ENCODE data around the gene PLD4.
A peak's percentile ranks its signal among the peaks of the same experiment; 100 is the strongest.
"Not testable (repeated sequence)": the region's sequence is repeated elsewhere in the genome, so short reads cannot be mapped to it uniquely, and the experiment has no call there.

The PLD4 gene

GRCh38 chr14:104899781-104900180 lies 24.9 kb upstream of the PLD4 start:
- DNase-seq (ENCODE audit: low read depth) = no peak

DNA sequence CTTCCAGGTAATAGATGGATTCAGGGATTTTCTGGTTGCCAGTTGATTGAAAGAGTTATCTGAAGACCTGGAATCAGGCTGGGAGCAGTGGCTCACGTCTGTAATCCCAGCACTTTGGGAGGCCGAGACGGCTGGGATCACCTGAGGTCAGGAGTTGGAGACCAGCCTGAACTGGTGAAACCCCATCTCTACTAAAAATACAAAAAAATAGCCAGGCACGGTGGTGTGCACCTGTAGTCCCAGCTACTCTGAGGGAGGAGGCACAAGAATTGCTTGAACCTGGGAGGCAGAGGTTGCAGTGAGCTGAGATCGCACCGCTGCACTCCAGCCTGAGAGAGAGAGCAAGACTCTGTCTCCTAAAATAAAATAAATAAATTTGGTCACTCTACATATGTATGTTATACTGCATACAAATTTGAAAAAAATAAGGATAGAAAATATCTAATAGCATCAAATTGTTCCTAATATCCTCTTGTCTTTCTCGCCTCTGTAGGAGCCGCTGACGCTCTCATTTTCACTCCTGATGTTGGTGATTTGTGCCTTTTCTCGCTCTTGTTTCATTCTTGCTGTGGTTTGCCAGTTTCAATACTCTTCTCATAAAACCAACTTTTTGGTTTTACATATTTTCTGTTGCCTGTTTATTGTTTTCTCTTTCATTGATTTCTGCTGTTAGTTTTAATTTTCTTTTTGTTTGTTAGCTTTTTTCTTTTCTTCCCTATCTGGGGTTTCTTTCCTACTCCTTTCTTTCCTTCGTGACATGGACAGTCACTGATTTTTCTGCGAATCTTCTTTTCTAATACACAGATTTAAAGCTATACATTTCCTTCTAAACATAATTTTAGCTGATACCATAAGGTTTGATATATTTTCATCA lies 23.8 kb upstream of the PLD4 start:
- no peak for DNase-seq (ENCODE audit: low read depth)

DNA sequence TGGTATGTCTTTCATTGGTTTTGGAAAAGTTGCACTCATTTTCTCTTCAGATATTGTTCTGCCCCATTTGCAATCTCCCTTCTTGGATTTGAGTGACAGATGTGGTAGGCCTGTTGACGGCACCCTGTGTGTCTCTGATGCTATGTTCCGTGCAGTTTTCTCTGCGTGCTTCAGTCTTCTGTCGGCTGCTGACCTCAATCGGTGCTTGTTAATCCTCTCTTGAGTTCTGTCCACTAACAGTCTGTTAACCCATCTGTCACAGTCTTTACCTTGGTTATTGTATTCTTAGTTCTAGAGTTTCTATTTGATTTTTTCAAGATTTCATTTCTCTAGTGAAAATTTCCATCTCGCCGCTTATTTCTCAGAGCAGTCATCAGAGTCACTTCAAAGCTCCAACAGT lies 20.7 kb upstream of the PLD4 start:
- no peak for DNase-seq (ENCODE audit: low read depth)

DNA sequence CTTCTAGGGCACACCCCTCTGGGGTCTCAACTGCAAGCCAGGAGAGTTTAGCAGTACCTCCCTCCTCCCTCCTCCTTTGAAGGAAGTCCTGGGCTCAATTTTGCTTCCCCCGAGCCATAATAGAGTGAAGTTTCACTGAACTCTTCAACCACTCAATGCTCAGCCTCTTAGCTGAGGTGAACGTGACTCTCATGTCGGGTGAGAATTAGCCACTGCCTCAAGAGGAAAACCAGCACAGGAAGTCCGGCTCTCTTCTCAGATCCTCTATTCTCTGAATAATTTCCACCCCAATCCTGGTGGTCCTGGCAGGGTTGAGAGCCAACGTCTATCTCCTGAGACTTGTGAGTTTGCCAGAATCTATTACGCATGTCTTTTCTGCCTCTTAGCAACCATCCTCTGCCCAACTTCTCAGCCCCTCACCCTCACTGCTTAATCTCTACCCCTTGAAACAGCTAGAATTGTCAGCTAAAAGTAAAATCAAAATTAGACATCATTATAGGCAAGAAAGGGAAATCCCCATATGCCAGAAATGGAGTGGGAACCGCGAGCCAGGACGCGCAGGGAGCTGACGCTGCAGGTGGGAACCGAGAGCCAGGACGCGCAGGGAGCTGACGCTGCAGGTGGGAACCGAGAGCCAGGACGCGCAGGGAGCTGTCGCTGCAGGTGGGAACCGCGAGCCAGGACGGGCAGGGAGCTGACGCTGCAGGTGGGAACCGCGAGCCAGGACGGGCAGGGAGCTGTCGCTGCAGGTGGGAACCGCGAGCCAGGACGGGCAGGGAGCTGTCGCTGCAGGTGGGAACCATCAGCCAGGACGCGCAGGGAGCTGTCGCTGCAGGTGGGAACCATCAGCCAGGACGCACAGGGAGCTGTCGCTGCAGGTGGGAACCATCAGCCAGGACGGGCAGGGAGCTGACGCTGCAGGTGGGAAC lies 19.8 kb upstream of the PLD4 start:
- not testable (repeated sequence) for DNase-seq (ENCODE audit: low read depth)

DNA sequence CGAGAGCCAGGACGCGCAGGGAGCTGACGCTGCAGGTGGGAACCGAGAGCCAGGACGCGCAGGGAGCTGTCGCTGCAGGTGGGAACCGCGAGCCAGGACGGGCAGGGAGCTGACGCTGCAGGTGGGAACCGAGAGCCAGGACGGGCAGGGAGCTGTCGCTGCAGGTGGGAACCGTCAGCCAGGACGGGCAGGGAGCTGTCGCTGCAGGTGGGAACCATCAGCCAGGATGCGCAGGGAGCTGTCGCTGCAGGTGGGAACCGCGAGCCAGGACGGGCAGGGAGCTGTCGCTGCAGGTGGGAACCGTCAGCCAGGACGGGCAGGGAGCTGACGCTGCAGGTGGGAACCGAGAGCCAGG lies 19.1 kb upstream of the PLD4 start:
- DNase-seq (ENCODE audit: low read depth) = not testable (repeated sequence)

DNA sequence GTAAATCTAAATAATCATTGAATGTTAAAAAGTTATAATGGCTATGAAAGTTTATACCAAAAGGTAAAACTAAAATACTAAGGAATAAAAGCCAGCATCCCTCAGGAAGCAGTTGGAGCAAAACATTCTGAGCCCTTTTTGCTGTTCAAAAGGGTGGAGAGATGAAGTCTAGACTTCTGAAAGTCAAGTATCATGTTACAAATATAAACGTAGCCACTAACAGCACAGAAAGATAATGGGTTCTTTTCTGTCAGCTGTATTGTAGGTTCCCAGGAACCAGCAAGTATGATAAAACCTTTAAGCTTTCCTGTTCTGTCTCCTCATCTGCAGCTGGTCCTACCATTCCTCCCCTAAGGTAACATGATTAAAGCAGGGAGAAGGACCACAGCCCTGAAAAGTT lies 16.4 kb upstream of the PLD4 start:
- DNase-seq (ENCODE audit: low read depth) = peak; percentile 44

GRCh38 chr14:104912053-104912452 lies 12.6 kb upstream of the PLD4 start:
- DNase-seq (ENCODE audit: low read depth) = no peak

GRCh38 chr14:104913435-104913834 lies 11.2 kb upstream of the PLD4 start:
- no peak for DNase-seq (ENCODE audit: low read depth)

- DNase-seq (ENCODE audit: low read depth) = no peak
Measured at GRCh38 chr14:104917116-104917515, 7.6 kb upstream of the PLD4 start.

GRCh38 chr14:104917993-104918392 lies 6.7 kb upstream of the PLD4 start:
- DNase-seq (ENCODE audit: low read depth) = no peak

- not testable (repeated sequence) for DNase-seq (ENCODE audit: low read depth)
Measured at GRCh38 chr14:104919152-104919992, 5.3 kb upstream of the PLD4 start.

DNA sequence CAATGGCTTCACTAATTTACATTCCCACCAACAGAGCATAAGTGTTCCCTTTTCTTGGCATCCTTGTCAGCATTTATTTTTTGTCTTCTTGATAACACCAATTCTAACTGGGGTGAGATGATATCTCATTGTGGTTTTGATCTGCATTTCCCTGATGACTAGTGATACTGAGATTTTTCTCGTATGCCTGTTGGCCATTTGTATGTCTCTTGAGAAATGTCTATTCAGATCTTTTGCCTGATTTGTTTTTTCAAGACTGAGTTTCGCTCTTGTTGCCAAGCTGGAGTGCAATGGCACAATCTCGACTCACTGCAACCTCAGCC lies 4.7 kb upstream of the PLD4 start:
- DNase-seq (ENCODE audit: low read depth) = no peak

DNA sequence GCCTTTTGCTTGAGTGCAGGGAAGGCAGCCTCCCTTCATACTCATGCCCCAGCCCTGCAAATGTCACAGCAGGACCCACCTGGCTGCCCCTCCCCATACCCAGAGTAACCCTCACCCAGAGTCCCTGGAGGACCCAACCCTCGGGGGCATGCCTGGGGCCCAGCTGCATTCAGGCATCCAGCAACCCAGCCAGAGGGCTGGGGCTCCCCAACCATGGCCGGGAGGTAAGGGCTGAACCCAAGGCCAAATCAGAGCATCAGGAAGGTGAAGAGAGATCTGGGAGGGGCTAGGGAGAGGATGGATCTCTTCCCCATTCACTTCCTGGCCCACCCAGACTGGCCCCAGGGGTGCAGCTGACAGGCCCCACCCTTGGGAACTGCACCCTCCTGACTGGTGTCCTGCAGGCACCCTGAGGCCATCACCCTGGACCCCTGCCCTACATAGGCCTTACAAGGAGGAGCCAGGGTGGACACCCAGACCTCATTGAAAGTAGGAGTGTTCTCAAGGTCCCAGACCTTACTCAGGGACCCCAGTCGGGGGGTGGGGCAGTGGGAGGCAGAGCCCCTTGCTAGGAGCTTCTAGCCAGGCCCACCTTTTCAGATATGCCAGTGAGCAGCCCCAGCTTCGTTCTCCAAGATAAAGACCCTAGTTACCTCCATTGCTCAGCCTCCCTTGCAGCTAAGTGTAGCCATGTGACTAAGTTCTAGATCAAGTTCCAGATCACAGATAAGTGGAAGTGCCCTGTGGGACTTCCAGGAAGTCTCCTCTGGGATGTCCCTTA lies 849 bp upstream of the PLD4 start:
- DNase-seq (ENCODE audit: low read depth) = no peak

DNA sequence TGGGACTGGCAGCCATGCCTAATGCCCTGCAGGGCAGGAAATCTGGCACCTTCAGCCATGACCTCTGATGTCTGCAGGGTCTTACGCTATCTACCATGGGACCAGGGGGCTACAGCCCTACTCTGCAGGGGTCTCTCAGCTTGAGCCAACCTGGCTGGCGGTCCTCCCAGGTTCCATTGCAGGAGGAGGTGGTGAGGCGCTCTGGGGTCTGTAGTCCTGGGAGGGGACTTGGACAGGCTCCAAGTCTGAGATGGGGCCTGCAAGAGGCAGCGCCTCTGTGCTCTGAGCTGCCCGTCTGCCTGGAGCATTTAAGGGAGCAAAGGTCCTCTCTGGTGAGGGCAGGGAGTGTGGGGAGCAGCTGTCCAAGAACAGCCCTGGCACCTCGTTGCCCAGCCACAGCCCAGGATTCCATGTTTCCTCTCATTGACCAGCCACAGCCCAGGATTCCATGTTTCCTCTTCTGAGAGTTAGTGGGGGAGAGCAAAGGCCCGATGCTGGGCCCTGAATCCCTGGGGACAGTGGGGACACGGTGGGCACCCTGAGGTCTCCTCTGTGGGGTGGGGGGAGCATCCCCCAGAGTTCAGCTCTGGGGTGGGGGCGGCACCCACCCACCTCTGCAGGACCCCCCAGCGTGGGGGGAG lies 655 bp downstream of the PLD4 start:
- no peak for DNase-seq (ENCODE audit: low read depth)

DNA sequence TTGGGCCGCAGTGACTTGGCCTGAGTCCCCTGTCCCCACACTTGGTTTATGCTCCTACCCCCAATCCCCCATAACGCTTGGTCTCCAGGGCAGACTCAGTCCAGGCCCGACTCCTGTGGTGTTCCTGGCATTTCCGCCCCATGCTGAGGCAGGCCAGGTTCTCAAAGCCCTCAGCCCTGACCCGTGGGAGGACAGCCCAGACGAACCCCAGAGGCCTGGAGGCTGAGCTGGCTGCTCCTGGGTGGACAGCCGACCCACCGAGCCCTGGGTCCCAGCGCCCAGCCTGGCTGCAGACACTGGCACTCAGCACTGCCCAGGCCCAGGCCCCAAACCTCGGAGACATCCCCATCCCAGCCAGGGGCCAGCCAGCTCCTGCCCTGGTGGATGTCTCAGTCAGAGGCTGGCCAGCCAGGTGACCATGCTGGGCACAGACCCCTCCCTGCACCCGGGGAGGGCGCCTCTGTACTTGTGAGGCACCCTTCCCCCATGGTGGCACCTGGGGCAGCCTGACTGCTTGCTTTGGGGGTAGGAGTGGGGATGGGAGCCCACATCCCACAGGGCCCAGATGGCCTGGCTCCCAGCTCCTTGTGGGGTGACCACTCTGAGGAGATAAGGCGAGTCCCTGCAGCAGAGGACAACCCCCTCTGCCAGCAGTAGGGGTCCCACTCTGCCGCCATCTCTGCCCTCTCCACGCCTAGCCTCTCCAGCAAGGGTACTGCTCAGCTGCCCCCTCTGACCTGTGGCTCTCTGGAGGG lies 1.4 kb downstream of the PLD4 start:
- no peak for DNase-seq (ENCODE audit: low read depth)

DNA sequence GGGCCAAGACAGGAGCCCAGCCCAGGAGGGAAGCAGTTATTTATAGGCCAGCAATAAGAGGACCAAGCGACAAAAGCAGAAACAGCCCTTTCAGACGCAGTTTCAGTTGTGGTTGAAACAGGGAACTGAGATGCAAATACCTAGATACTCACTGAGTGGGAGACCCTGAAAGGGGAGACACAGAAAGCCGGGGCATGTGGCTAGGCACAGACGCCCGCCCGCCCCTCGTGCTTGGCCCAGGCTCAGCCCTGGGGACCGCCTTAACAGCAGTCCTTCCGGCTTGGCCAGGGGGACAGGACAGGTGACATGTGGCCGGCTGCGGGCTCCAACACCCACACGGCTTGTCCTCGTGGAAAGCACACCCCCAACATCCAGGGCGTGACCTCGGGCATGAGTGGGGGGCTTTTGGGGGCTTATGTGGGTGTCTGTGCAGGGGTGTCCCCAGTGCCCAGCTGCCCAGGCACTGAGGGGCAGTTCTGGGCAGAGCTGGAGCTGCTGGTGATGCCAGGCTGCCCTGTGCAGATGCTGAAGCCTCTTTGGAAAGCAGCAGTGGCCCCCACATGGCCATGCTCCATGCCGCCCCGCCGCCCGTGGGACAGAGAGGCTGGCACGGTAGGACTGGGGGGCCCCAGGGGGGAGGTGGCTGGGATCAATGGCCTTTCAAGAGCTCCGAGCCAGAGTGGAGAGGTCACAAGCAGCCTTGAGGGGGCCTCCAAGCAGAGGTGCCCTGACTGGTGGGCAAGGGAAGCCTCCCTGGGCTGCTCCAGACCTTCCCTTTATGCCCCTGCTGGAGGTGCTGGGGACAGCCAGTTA lies 2.1 kb downstream of the PLD4 start:
- no peak for DNase-seq (ENCODE audit: low read depth)

GRCh38 chr14:104927432-104927816 lies 2.7 kb downstream of the PLD4 start:
- no peak for DNase-seq (ENCODE audit: low read depth)

GRCh38 chr14:104927901-104928300 lies 3.2 kb downstream of the PLD4 start:
- no peak for DNase-seq (ENCODE audit: low read depth)

GRCh38 chr14:104928391-104929133 lies 3.9 kb downstream of the PLD4 start:
- DNase-seq (ENCODE audit: low read depth) = no peak
